SK-N-SH (cell line): ENCODE results near the gene ANGPTL8. TPM values are rescaled to one million over a fixed set of nuclear protein-coding genes. Genes with fewer than 3 reads are reported as not detected.
A peak's percentile ranks its signal among the peaks of the same experiment; 100 is the strongest.

Experiments
- CTCF ChIA-PET: fragments of 300-600, 350-600 bp; formaldehyde crosslinking; extraction: SDS; loops from one replicate; lab custom pipeline; 2021; lab: Yijun Ruan, JAX
- POLR2A ChIA-PET: fragments of 350-600 bp; sonication (Branson Sonifier 250); formaldehyde crosslinking; extraction: SDS; loops from one replicate; lab custom pipeline; 2020; ENCODE audit warnings: antibody characterized with exemption, inconsistent platforms; lab: Yijun Ruan, JAX
- DNase-seq: peaks from one replicate; pipeline ENCODE4 v3.0.0; 2012
- H2AFZ ChIP-seq: fragments of 200-600 bp; sonication (generic); 2 replicates; pipeline ENCODE4 v1.8.1; 2016; ENCODE audit warnings: antibody characterized with exemption, mild to moderate bottlenecking, low read depth
- H3F3A ChIP-seq: fragments of 200-600 bp; sonication (generic); replicated peaks from 2 replicates; pipeline ENCODE3; 2016; ENCODE audit warnings: antibody characterized with exemption, mild to moderate bottlenecking; ENCODE audit not compliant: insufficient read depth
- H3K27ac ChIP-seq, 2 experiments: fragments of 200-500 bp in 1 of 2; fragments of 200-600 bp in 1 of 2; sonication (Bioruptor generic) in 1 of 2; sonication (generic), shearing (Covaris generic) in 1 of 2; 2 replicates each; pipeline versions ENCODE4 v1.5.1 to v1.6.1; 2014 to 2016; ENCODE audit warnings: low read depth in 2 of 2, inconsistent platforms in 1 of 2, low read length in 1 of 2, mild to moderate bottlenecking in 1 of 2, mixed read lengths in 1 of 2
- H3K27me3 ChIP-seq: fragments of 200-600 bp; sonication (generic), shearing (Covaris generic); 2 replicates; pipeline ENCODE4 v1.6.1; 2016; ENCODE audit warnings: mixed run types; ENCODE audit not compliant: insufficient read depth
- H3K36me3 ChIP-seq, 2 experiments: fragments of 200-500 bp in 1 of 2; fragments of 200-600 bp in 1 of 2; sonication (Bioruptor generic) in 1 of 2; sonication (generic) in 1 of 2; replicated peaks in 1 of 2; 2 replicates each; pipeline versions ENCODE3 to v1.5.1; 2014 to 2016; ENCODE audit warnings: low read length in 1 of 2, mild to moderate bottlenecking in 1 of 2; ENCODE audit not compliant: insufficient read depth in 2 of 2, control insufficient read depth in 1 of 2
- H3K4me1 ChIP-seq, 2 experiments: fragments of 200-500 bp in 1 of 2; fragments of 200-600 bp in 1 of 2; sonication (Bioruptor generic) in 1 of 2; sonication (generic), shearing (Covaris generic) in 1 of 2; 2 replicates each; pipeline versions ENCODE4 v1.5.1 to v1.6.1; 2014 to 2016; ENCODE audit warnings: low read depth in 1 of 2, low read length in 1 of 2, mixed run types in 1 of 2; ENCODE audit not compliant: insufficient read depth in 2 of 2, control insufficient read depth in 1 of 2
- H3K4me2 ChIP-seq: fragments of 200-600 bp; sonication (generic), shearing (Covaris generic); 2 replicates; pipeline ENCODE4 v1.6.1; 2017; ENCODE audit warnings: mixed run types
- H3K4me3 ChIP-seq, 2 experiments: fragments of 200-500 bp in 1 of 2; fragments of 200-600 bp in 1 of 2; sonication (Bioruptor generic) in 1 of 2; sonication (generic), shearing (Covaris generic) in 1 of 2; 2 replicates each; pipeline versions ENCODE4 v1.5.1 to v1.8.1; 2014 to 2016; ENCODE audit warnings: low read depth in 2 of 2, inconsistent platforms in 1 of 2, low read length in 1 of 2, mild to moderate bottlenecking in 1 of 2, mixed read lengths in 1 of 2, moderate library complexity in 1 of 2
- H3K79me2 ChIP-seq: fragments of 200-600 bp; sonication (generic); 2 replicates; pipeline ENCODE4 v1.8.1; 2017; ENCODE audit warnings: mild to moderate bottlenecking; ENCODE audit not compliant: insufficient read depth
- H3K9ac ChIP-seq: fragments of 200-600 bp; sonication (generic); 2 replicates; pipeline ENCODE4 v1.6.1; 2017; ENCODE audit warnings: mixed run types
- H3K9me2 ChIP-seq: fragments of 200-600 bp; sonication (generic); 2 replicates; pipeline ENCODE4 v1.6.1; 2017; ENCODE audit warnings: mixed run types
- H3K9me3 ChIP-seq: fragments of 200-600 bp; sonication (generic); 2 replicates; pipeline ENCODE4 v1.6.1; 2017; ENCODE audit warnings: mixed run types, mild to moderate bottlenecking, moderate library complexity
- H4K20me1 ChIP-seq: fragments of 200-600 bp; sonication (generic); 2 replicates; pipeline ENCODE4 v1.6.1; 2017; ENCODE audit warnings: mild to moderate bottlenecking, mixed run types; ENCODE audit not compliant: insufficient read depth
- ELF1 ChIP-seq: IDR thresholded peaks from 2 replicates; pipeline ENCODE4 v1.4.0; 2012
- EP300 ChIP-seq, 2 experiments: IDR thresholded peaks; 2 replicates each; pipeline versions ENCODE4 v1.4.0 to v1.6.1; 2012; ENCODE audit warnings: borderline replicate concordance in 1 of 2, low read depth in 1 of 2, low read length in 1 of 2
- GATA2 ChIP-seq: sonication (generic); formaldehyde crosslinking; IDR thresholded peaks from 2 replicates; pipeline ENCODE4 v1.5.0; 2020; ENCODE audit warnings: mild to moderate bottlenecking, missing genetic modification reagents
- MEF2A ChIP-seq: IDR thresholded peaks from 2 replicates; pipeline ENCODE4 v1.4.0; 2012; ENCODE audit warnings: low read depth, borderline replicate concordance
- NFIC ChIP-seq: IDR thresholded peaks from 2 replicates; pipeline ENCODE4 v1.4.0; 2012; ENCODE audit warnings: borderline replicate concordance
- POLR2AphosphoS5 ChIP-seq: IDR thresholded peaks from 2 replicates; pipeline ENCODE4 v1.6.1; 2012; ENCODE audit warnings: low read depth, low read length
- RXRA ChIP-seq: IDR thresholded peaks from 2 replicates; pipeline ENCODE4 v1.4.0; 2012; ENCODE audit warnings: low read depth, mild to moderate bottlenecking, borderline replicate concordance
- SIN3A ChIP-seq: IDR thresholded peaks from 2 replicates; pipeline ENCODE4 v1.6.1; 2012; ENCODE audit warnings: low read depth, mild to moderate bottlenecking, low read length, moderate library complexity, borderline replicate concordance
- SMC3 ChIP-seq: IDR thresholded peaks from 2 replicates; pipeline ENCODE4 v1.6.1; 2012; ENCODE audit warnings: low read depth, low read length, improper control_type of control experiment
- TCF12 ChIP-seq: IDR thresholded peaks from 2 replicates; pipeline ENCODE4 v1.4.0; 2012
- WGBS: methylation state at CpG from one replicate; pipeline ENCODE4 v1.1.6; 2017; ENCODE audit warnings: low lambda C conversion rate; 5-methylcytosine and 5-hydroxymethylcytosine counted together
- polyA plus RNA-seq, 3 experiments: library from polyadenylated mRNA; depleted of rRNA; stranded (reverse); fragments of >200 nt; gene quantifications; 2 replicates each; pipeline ENCODE4 v1.2.3, GENCODE V29; 2012
- TF ChIP-seq, protein P1 (sequence below): IDR thresholded peaks from 2 replicates; pipeline ENCODE4; 2012
- TF ChIP-seq, protein P2 (sequence below): IDR thresholded peaks from 2 replicates; pipeline ENCODE4 v1.4.0; 2012; ENCODE audit warnings: low read depth
- TF ChIP-seq, protein P3 (sequence below): fragments of 200-600 bp; sonication (generic); IDR thresholded peaks from 2 replicates; pipeline ENCODE4 v1.6.1; 2017; ENCODE audit warnings: antibody characterized with exemption, mild to moderate bottlenecking, moderate library complexity

ANGPTL8 gene
- polyA plus RNA-seq, 1 of the 3 experiments (the other 2 are of a cell fraction) = 0.21 TPM

DNA sequence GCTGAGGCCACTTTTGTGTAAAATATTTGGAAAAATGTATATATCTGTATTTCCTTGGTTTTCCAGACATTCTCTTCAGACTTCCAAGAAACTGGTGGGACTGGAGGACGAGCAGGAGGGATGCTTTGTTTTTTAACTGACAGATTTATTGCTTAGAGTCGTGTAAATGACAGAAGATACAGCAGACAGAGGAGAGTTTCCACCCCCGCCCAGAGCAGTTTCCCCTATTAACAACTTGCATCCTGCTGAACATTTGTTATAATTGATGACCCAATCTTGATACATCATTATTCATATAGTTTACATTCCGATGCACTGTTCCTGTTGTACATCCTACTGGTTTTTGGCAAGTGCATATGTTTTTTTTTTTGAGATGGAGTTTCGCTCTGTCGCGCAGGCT, 30.0 kb downstream of the ANGPTL8 start:
- Histone ChIP-seq H3K36me3 (no peaks in the 10 kb centered on the region), H3K79me2 (no peaks in the 10 kb centered on the region), H3K4me3 (no peak overlapping the region), H3K4me2 (peak overlapping the region; percentile 25; the same call in 1 of the 2 replicates), H3K9ac (peak overlapping the region; percentile 35; the same call in 1 of the 2 replicates), H3K27ac (peak overlapping the region; percentile 56 to 66), H3F3A (peaks cover 4% of the 10 kb centered on the region), H3K4me1 (peaks cover 9 to 10% of the 10 kb centered on the region in 2 experiments; a peak in 1 of 4 replicates), H3K9me3 (no peaks in the 10 kb centered on the region), H3K27me3 (no peaks in the 10 kb centered on the region), H2AFZ (peak overlapping the region; percentile 77), H4K20me1 (no peaks in the 10 kb centered on the region), H3K9me2 (no peaks in the 10 kb centered on the region)
- 45% methylated on average over 7 of the region's 7 CpGs for WGBS
- ChIA-PET CTCF (interaction anchor here (1.0 kb wide), 1 partner anchor 12 kb away, joined by 3 read pairs; no protein-coding TSS in a partner anchor), POLR2A (no interaction called here)
- DNase-seq = no peak
- TF ChIP-seq ELF1 (no peak), NFIC (0 out of 2 replicates have a peak, but pooled peaks have one; percentile 45)
- TF ChIP-seq, protein P1, sequence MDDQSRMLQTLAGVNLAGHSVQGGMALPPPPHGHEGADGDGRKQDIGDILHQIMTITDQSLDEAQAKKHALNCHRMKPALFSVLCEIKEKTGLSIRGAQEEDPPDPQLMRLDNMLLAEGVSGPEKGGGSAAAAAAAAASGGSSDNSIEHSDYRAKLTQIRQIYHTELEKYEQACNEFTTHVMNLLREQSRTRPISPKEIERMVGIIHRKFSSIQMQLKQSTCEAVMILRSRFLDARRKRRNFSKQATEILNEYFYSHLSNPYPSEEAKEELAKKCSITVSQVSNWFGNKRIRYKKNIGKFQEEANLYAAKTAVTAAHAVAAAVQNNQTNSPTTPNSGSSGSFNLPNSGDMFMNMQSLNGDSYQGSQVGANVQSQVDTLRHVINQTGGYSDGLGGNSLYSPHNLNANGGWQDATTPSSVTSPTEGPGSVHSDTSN = peak; percentile 68

DNA sequence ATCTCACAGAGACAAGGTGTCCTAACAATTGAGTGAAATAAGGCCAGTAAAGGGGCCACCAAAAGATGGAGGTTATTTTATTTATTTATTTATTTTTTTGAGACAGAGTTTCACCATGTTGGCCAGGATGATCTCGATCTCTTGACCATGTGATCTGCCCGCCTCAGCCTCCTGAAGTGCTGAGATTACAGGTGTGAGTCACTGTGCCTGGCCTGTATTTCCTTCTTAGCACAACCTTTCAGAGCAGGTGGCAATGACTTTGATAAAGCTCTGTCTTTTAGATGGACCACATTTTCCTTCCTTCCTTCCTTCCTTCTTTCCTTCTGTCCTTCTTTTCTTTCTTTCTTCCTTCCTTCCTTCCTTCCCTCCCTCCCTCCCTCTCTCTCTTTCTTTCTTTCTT, 33.9 kb downstream of the ANGPTL8 start:
- H3K4me3 ChIP-seq = no peak overlapping the region
- H3K9ac ChIP-seq = no peak overlapping the region
- H3K27ac ChIP-seq = no peak overlapping the region
- WGBS = 75% methylated on average over 2 of the region's 2 CpGs
- no peaks in the 10 kb centered on the region for H3K9me2 ChIP-seq
- H3K36me3 ChIP-seq = no peaks in the 10 kb centered on the region
- no peaks in the 10 kb centered on the region for H4K20me1 ChIP-seq
- ChIA-PET CTCF (interaction anchor here (1.2 to 1.6 kb wide), 3 partner anchors 11 to 108 kb away, joined by 3 to 8 read pairs (median 4); partner anchors contain the start of gene DOCK6), POLR2A (no interaction called here)
- no peaks in the 10 kb centered on the region for H3K9me3 ChIP-seq
- no peaks in the 10 kb centered on the region for H3K27me3 ChIP-seq
- H2AFZ ChIP-seq = no peak overlapping the region
- no peak for TF ChIP-seq SMC3
- TF ChIP-seq MEF2A = no peak
- no peak for TF ChIP-seq ELF1
- TF ChIP-seq TCF12 = no peak
- TF ChIP-seq SIN3A = no peak
- TF ChIP-seq POLR2AphosphoS5 = no peak
- TF ChIP-seq, protein P2, sequence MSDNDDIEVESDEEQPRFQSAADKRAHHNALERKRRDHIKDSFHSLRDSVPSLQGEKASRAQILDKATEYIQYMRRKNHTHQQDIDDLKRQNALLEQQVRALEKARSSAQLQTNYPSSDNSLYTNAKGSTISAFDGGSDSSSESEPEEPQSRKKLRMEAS = no peak
- TF ChIP-seq, protein P3, sequence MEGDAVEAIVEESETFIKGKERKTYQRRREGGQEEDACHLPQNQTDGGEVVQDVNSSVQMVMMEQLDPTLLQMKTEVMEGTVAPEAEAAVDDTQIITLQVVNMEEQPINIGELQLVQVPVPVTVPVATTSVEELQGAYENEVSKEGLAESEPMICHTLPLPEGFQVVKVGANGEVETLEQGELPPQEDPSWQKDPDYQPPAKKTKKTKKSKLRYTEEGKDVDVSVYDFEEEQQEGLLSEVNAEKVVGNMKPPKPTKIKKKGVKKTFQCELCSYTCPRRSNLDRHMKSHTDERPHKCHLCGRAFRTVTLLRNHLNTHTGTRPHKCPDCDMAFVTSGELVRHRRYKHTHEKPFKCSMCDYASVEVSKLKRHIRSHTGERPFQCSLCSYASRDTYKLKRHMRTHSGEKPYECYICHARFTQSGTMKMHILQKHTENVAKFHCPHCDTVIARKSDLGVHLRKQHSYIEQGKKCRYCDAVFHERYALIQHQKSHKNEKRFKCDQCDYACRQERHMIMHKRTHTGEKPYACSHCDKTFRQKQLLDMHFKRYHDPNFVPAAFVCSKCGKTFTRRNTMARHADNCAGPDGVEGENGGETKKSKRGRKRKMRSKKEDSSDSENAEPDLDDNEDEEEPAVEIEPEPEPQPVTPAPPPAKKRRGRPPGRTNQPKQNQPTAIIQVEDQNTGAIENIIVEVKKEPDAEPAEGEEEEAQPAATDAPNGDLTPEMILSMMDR = no peak
- no peak for TF ChIP-seq EP300 (IDR thresholded peaks at IDR 0.05; ENCODE audit: borderline replicate concordance in 1 of 2, low read depth in 1 of 2, low read length in 1 of 2)
- TF ChIP-seq RXRA = no peak
- no peak for TF ChIP-seq GATA2 (CRISPR knock-in tag)
- peaks cover 4% of the 10 kb centered on the region for H3F3A ChIP-seq
- H3K4me2 ChIP-seq = no peak overlapping the region
- DNase-seq = no peak
- peaks cover 7 to 9% of the 10 kb centered on the region in 2 experiments; a peak in 1 of 4 replicates for H3K4me1 ChIP-seq
- no peaks in the 10 kb centered on the region for H3K79me2 ChIP-seq
